MM.1S (cell line): ENCODE data around the gene SCGB1C2.
"Not testable (repeated sequence)": the region's sequence is repeated elsewhere in the genome, so short reads cannot be mapped to it uniquely, and the experiment has no call there.

Experiments used
- DNase-seq: peaks from one replicate; pipeline ENCODE4 v3.0.0-alpha.2; 2015
- H2AFZ ChIP-seq: fragments of 300-600 bp; sonication (generic); 2 replicates; pipeline ENCODE4 v1.6.0; 2016; ENCODE audit warnings: antibody characterized with exemption, low read length
- H3F3A ChIP-seq: fragments of 300-600 bp; sonication (generic); 2 replicates; pipeline ENCODE4 v1.6.1; 2016; ENCODE audit warnings: mild to moderate bottlenecking, antibody characterized with exemption, low read length, moderate library complexity, mixed read lengths; ENCODE audit not compliant: insufficient read depth
- H3K27ac ChIP-seq: fragments of 300-600 bp; sonication (generic); 2 replicates; pipeline ENCODE4 v1.5.1; 2016; ENCODE audit warnings: mild to moderate bottlenecking, low read length
- H3K27me3 ChIP-seq: fragments of 300-600 bp; sonication (generic); replicated peaks from 2 replicates; pipeline ENCODE4 v1.6.0; 2016; ENCODE audit warnings: low read length; ENCODE audit not compliant: insufficient read depth
- H3K36me3 ChIP-seq: fragments of 300-600 bp; sonication (generic); replicated peaks from 2 replicates; pipeline ENCODE4 v1.6.1; 2016; ENCODE audit warnings: mild to moderate bottlenecking, low read length, mixed read lengths; ENCODE audit not compliant: insufficient read depth
- H3K4me1 ChIP-seq: fragments of 300-600 bp; sonication (generic); 2 replicates; pipeline ENCODE4 v1.6.1; 2016; ENCODE audit warnings: low read length, mixed read lengths
- H3K4me2 ChIP-seq: fragments of 300-600 bp; sonication (generic); 2 replicates; pipeline ENCODE4 v1.6.0; 2016; ENCODE audit warnings: low read depth, low read length
- H3K4me3 ChIP-seq: fragments of 300-600 bp; sonication (generic); 2 replicates; pipeline ENCODE4 v1.5.1; 2016; ENCODE audit warnings: low read length, mixed read lengths
- H3K79me2 ChIP-seq: fragments of 300-600 bp; sonication (generic); 2 replicates; pipeline ENCODE4 v1.6.1; 2016; ENCODE audit warnings: mixed run types, low read length, mixed read lengths
- H3K9ac ChIP-seq: fragments of 300-600 bp; sonication (generic); 2 replicates; pipeline ENCODE4 v1.6.1; 2016; ENCODE audit warnings: low read length, mixed read lengths
- H3K9me2 ChIP-seq: fragments of 300-600 bp; sonication (generic); replicated peaks from 2 replicates; pipeline ENCODE4 v1.6.1; 2016; ENCODE audit warnings: mild to moderate bottlenecking, low read length, mixed read lengths; ENCODE audit not compliant: insufficient read depth
- H3K9me3 ChIP-seq: fragments of 300-600 bp; sonication (generic); replicated peaks from 2 replicates; pipeline ENCODE4 v1.6.1; 2016; ENCODE audit warnings: mild to moderate bottlenecking, low read length, mixed read lengths; ENCODE audit not compliant: insufficient read depth
- H4K20me1 ChIP-seq: fragments of 300-600 bp; sonication (generic); 2 replicates; pipeline ENCODE4 v1.6.1; 2016; ENCODE audit warnings: mild to moderate bottlenecking, low read length, moderate library complexity, mixed read lengths; ENCODE audit not compliant: insufficient read depth
- CTCF ChIP-seq: fragments of 300-600 bp; sonication (generic); IDR thresholded peaks from 2 replicates; pipeline ENCODE4 v1.5.1; 2016; ENCODE audit warnings: antibody characterized with exemption, low read length, mixed read lengths
- EZH2 ChIP-seq: fragments of 300-600 bp; sonication (generic); optimal IDR thresholded peaks from 2 replicates; pipeline ENCODE3; 2017; ENCODE audit warnings: low read depth, mild to moderate bottlenecking, antibody characterized with exemption, low read length, mixed read lengths
- EZH2phosphoT487 ChIP-seq: fragments of 300-600 bp; sonication (generic); IDR thresholded peaks from 2 replicates; pipeline ENCODE4 v1.6.1; 2018; ENCODE audit warnings: antibody characterized with exemption, low read length

SCGB1C2 gene

GRCh38 chr17:163514-164098 is 26.2 kb downstream of the SCGB1C2 start:
- no peak overlapping the region for H3K4me2 ChIP-seq
- no peaks in the 10 kb centered on the region for H3K79me2 ChIP-seq
- TF ChIP-seq CTCF (peak; percentile 62), EZH2 (no peak), EZH2phosphoT487 (no peak)
- peaks cover 79% of the 10 kb centered on the region for H3K27me3 ChIP-seq
- no peaks in the 10 kb centered on the region for H3F3A ChIP-seq
- H3K9me2 ChIP-seq = no peaks in the 10 kb centered on the region
- H3K4me1 ChIP-seq = no peaks in the 10 kb centered on the region
- no peak overlapping the region for H2AFZ ChIP-seq
- no peaks in the 10 kb centered on the region for H4K20me1 ChIP-seq
- no peak overlapping the region for H3K9ac ChIP-seq
- H3K36me3 ChIP-seq = no peaks in the 10 kb centered on the region
- H3K9me3 ChIP-seq = no peaks in the 10 kb centered on the region
- no peak overlapping the region for H3K27ac ChIP-seq
- no peak overlapping the region for H3K4me3 ChIP-seq
- peak; percentile 42 for DNase-seq

GRCh38 chr17:164303-165235 is 27.2 kb downstream of the SCGB1C2 start:
- H3K27me3 ChIP-seq = peaks cover 78% of the 10 kb centered on the region
- H3K4me1 ChIP-seq = no peaks in the 10 kb centered on the region
- H3K79me2 ChIP-seq = no peaks in the 10 kb centered on the region
- H3K4me3 ChIP-seq = no peak overlapping the region
- H3K4me2 ChIP-seq = no peak overlapping the region
- H3K27ac ChIP-seq = no peak overlapping the region
- DNase-seq = no peak
- TF ChIP-seq EZH2 (no peak), CTCF (no peak), EZH2phosphoT487 (no peak)
- no peaks in the 10 kb centered on the region for H3K9me2 ChIP-seq
- H3K9ac ChIP-seq = no peak overlapping the region
- H3K36me3 ChIP-seq = no peaks in the 10 kb centered on the region
- H4K20me1 ChIP-seq = no peaks in the 10 kb centered on the region
- no peaks in the 10 kb centered on the region for H3F3A ChIP-seq
- H3K9me3 ChIP-seq = no peaks in the 10 kb centered on the region
- no peak overlapping the region for H2AFZ ChIP-seq

GRCh38 chr17:165939-166338 is 28.6 kb downstream of the SCGB1C2 start:
- Histone ChIP-seq H3K36me3 (no peaks in the 10 kb centered on the region), H3F3A (no peaks in the 10 kb centered on the region), H4K20me1 (no peaks in the 10 kb centered on the region), H2AFZ (no peak overlapping the region), H3K4me3 (no peak overlapping the region), H3K27me3 (peaks cover 75% of the 10 kb centered on the region), H3K79me2 (no peaks in the 10 kb centered on the region), H3K4me1 (no peaks in the 10 kb centered on the region), H3K4me2 (no peak overlapping the region), H3K27ac (no peak overlapping the region), H3K9me2 (no peaks in the 10 kb centered on the region), H3K9ac (no peak overlapping the region), H3K9me3 (no peaks in the 10 kb centered on the region)
- DNase-seq = no peak
- no peak for TF ChIP-seq CTCF
- no peak for TF ChIP-seq EZH2phosphoT487
- no peak for TF ChIP-seq EZH2

GRCh38 chr17:168614-169013 is 31.2 kb downstream of the SCGB1C2 start:
- not testable (repeated sequence) for H4K20me1 ChIP-seq, H3F3A ChIP-seq, H3K4me1 ChIP-seq, H2AFZ ChIP-seq, H3K9ac ChIP-seq, H3K9me3 ChIP-seq, H3K4me2 ChIP-seq, H3K36me3 ChIP-seq, H3K79me2 ChIP-seq, H3K9me2 ChIP-seq, H3K27ac ChIP-seq, H3K4me3 ChIP-seq
- peaks cover 63% of the 10 kb centered on the region for H3K27me3 ChIP-seq
- peak; percentile 24 for DNase-seq
